NCI-H2029 (cell line): ENCODE data around the gene CLN6.
A peak's percentile ranks its signal among the peaks of the same experiment; 100 is the strongest.
"Not testable (repeated sequence)": the region's sequence is repeated elsewhere in the genome, so short reads cannot be mapped to it uniquely, and the experiment has no call there.

Experiments used
- DNase-seq: peaks from one replicate; lab custom pipeline; 2025; lab: John Stamatoyannopoulos, UW

The CLN6 gene

DNA sequence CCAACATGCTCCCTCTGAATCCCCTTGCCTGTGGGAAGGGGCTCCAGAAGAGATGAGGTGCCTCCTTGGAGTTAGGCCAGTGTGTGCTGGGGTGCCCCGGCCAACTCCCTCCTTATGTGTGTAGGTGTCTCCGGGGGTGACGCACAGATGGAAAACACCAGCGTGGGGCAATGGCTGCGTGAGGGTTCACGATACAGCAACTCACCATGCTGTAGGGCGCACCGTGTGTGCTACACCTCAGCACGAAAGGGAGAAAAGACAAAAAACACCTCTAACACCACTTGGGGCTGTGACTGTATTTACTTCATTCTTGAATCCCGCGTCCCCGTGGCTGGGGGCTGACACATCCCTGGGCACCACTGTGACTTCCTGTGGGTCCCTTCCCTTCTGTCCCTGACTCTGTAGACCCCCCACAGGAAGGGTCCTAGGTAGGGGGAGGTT, 22.8 kb downstream of the CLN6 start:
- no peak for DNase-seq

DNA sequence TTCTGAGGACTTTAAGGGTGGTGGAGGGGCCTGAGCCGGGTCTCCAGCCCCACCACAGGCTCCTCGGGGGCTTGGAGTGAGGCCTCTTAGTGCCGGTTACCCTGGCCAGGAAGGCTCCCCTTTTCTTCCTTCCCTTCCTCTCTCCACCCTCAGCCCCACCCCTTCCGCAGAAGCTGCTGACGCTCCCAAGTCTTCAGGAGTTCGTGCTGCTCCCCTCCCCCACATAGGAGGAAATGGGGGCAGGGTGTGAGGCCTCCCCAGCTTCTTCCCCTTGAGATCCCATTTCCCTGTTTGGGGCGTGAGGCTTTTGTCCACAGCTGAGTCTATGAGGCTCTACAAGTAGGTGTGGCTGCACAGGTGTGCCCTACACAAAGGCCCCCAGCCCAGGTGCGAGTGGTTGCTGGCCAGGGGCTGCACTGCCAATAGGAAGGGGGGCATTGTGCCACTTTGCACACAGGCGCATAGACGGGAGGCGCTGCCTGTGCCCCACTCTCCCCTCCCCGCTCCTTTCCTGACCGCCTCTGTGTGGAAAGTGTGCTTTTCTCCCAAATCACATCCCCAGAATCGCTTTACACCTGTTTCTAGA, 23.5 kb downstream of the CLN6 start:
- no peak for DNase-seq

DNA sequence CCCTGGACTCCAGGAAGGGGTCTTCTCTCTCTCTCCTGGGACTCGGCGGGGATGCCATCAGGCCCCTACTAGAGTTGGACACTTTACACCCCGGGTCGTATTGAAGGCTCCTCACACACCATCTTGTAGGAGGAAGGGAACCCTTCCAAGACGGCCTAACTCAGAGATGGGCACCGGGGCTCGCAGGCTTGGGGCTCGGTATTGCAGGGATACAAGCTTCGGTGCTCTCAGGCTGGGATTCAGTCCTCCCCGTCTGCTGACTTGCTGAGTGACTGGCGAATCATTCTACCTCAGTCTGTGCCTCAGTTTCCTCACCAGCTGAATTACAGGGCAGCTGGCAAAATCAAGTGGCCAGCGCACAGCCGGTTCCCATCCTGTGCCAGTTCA, 24.0 kb downstream of the CLN6 start:
- no peak for DNase-seq

DNA sequence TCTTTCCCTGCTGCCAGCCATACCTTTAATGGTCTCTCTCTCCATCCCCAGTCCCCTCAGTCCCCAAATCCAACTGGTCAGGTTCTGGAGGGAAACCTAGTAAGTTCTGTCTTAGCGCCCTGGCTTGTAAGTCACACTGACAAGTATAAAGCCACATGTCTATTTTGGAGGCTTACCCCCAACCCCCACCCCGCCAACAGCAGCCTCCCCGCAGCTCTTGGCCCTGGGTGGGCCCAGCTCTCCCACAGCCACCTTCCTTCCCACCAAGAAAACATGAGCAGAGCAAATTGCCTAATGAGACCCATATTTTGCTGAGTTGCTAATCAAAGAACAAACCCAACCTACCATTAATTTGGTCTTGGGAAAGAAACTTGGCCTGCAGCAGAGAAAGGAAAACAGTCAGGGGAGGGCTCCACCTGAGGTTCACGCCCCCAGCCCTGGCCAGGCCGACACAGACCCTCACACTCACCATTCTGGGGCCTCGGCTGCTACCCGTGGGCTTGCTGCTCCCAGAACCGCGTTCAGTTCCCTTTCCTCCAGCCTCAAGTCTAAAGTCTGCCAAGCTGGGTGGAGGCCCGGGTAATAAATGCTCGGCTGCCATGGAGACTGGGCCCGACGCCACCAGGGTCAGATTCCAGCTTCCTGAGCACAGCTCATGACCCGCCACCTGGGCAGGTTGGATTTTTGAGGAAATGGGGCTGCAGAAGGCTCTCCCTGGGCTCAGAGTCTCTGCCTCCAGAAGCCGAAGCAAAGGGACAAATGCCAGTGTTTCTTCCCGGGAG, 24.6 kb downstream of the CLN6 start, which contains the start of gene CALML4:
Gene CALML4, minus strand, starts transcription at position 557 of the 782 bp plus-strand sequence. Its CDS starts 85 bp downstream, at position 472.
- DNase-seq: peak; percentile 69

DNA sequence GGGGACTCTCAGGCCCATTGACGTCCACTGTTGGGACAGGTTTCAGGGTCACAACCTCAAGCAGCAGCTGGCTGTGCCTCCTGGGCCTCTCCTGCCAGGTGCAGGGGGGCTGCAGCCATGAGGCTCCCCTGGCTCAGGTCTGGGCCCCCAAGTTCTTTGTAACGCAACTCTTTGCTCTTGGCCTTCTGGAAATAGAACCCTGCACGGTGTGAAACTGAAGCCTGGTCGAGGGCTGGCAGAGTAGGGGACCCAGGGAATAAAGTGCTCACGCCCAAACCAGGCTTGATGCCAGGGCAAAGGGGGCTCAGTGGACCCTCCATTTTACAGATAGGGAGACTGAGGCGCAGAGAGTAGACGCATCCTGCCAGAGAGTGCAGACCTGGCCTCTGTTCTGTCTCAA, 25.2 kb downstream of the CLN6 start:
- DNase-seq: no peak

DNA sequence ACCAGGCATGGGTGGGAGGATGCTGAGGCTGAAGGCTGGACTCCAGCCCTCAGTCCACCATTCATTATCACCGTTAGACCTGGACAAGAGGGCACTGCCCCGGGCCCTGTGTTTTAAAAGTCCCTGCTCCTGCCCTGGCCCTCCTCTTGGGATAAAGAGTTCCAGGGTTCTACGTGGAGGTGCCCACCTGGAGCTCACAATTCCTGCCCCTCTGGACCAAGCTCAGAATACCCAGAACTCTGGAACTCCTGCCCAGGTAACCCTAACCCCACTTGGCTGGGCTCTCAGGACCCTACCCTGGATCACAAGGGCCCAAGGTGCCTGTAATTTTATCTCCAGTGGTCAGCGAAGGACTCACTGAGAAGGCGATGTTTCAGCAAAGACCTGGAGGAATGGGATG, 25.6 kb downstream of the CLN6 start:
- no peak for DNase-seq

DNA sequence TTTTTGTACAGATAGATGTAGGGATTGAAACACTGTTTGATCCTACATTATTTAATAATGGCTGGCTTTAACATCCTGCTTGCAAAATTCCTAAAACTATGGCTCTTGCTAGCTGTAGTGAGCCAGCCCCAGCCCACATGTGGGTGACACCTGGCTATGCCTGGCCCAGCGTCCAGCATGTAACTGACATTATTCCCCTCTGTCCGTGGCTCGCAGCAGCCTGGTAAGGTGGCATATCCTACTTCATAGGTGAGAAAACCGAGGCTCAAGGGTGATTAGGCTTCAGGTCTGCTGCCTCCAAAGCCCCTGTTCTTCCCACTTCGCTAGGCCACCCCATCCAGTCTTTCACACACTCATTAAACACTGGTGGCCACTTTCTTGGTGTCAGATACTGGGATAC, 26.0 kb downstream of the CLN6 start:
- DNase-seq: no peak

DNA sequence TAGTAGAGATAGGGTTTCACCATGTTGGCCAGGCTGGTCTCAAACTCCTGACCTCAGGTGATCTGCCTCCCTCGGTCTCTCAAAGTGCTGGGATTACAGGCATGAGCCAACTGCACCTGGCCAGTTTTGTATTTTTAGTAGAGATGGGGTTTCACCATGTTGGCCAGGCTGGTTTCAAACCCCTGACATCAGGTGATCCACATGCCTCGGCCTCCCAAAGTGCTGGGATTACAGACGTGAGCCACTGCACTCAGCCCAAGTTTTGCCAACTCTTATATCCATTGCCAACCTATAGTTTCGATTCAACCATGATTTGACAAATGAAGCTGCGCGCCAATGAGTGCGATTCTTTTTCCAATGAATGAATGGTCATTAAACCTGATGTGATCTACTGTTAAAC, 26.5 kb downstream of the CLN6 start:
- not testable (repeated sequence) for DNase-seq

DNA sequence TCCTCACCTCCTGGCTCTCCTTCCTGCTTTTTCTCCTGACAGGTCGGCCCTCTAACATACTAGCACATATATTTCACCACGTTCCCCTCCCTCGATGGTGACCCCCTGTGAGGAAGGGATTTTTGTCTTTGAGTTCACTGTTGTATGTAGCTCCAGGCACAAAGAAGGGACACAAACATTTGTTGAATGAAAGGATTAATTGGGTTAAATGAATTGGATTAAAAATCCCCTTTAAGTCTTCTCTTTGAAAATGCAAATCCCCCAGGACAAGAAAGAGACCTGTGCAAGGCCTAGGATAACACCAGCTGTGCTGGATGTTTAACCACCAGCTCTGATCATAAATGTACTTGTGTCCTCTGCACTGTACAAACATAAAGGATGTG, 27.7 kb downstream of the CLN6 start:
- DNase-seq: no peak

DNA sequence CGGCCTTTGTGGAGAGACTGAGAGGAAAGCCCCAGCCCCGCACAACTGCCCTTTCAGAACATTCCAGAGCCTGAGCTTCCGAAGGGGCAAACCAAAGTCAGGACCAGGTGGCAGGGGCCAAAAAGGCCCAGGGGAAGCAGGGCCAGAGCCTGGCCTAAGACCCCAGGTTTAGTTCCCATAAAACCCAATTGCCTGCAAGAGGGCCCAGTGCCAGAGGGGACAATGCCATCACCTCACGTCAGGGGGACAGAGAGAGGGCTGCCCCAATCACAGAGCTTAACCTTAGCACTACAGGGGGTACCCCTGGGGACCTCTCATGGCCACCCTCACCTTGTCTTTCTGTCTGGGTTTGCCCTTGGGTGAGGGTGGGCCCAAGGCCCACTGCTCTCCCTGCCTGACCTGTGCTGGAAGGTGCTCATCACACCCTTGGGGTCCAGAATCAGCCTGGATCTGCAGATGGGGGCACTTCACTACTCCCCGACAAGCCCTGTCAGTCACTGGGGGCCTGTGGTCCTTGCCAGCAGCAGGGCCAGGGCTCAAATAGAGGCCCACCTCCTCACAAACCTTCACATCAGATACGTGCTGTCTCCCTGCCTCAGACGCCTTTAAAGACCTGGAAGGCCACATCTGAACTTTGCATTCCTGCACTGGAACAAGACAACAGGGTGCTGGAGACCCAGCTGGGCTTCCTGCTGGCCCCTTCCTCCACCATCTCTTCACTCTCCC, 28.2 kb downstream of the CLN6 start:
- no peak for DNase-seq

DNA sequence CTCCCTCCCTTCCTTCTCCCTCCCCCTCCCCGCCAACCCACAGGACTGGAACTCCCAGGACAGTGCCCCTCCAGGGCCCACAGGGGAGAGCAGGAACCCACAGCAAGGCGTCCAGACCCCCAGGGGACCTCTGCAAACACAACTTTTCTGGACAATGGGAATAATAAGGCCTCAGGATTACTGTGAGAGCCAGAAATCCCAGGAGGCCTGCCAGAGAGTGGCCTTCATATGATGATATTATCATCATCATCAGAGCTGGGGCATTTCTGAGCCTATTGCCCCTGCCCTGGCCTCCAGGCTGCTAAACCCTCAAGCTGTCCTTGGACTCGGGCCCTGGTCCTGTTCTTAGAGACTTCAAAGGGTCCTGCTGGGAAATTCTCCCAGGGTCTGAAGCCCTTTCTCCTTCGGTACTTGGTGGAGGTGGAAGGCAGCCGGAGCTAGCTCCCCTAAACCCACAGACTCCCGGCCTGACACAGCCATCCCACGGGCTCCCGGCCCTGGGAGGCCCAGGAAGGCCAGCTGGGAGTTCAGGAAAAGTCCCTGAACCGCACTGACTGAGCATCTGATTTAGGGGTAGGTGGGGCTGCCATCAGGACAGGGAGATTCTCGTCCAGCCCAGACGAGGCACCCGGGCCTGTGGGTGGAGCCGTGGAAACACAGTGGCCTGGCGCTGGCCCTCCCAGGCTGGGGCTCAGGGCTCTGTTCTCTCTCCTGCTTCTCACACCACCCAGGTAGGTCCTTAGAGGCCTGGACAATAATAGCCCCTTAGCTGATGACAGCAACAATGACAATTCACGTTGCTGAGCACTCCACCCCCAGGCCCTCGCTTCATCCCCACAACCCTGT, 29.3 kb downstream of the CLN6 start:
- DNase-seq: no peak

DNA sequence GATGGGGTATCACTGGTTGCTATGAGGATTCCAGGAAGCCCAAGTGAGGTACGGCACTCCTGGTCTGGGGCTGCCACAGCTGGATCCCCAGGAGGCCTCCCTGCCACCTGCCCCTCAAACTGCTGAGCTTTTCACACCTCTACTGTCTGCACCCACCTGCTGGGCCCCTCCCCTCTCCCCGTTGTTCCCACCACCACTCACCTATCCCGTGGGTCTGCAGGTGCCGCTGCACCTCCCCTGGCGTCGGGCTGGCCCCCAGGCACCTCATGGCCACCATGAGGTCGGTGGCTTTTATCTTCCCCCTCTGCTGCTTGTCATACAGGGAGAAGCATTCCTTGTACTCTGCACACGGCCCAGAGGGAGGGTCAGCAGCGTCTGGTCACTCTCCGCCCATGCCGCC, 30.2 kb downstream of the CLN6 start:
- DNase-seq: no peak

DNA sequence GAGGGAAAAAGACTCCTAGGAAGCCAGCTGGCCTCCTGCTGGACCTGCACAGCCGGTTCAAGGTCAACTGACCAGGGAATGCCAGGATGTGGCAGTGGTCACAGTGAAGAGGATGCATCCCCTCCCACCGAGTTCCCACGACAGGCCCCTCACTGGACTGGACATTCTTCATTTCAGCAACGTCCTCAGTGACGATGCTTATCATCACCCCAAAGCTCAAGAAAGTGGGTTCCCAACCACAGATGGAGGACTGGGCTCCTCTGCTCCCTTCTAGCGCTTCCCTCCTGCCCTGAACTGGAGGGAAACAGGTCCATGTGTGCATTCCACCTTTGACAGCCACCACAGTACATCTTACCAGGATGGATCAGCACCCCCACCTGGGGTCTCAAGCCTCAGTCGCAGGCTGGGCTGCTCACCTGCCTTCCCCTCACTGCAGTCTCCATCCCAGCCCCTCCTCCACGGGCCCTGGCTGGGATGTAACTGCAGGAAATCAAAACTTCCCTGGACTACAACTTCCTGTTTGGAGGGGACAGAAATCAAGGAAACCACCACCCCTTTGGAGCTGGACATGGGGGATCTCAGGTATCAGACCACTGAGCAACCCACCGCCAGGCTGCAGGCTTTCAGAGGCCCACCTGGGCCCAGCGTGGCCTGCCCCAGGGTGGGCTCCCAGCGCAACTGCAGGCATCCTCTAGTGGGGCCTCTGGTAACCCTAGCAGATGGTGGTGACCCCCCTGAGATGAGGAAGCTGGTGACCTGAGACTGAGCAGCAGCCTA, 31.7 kb downstream of the CLN6 start:
- DNase-seq: no peak

DNA sequence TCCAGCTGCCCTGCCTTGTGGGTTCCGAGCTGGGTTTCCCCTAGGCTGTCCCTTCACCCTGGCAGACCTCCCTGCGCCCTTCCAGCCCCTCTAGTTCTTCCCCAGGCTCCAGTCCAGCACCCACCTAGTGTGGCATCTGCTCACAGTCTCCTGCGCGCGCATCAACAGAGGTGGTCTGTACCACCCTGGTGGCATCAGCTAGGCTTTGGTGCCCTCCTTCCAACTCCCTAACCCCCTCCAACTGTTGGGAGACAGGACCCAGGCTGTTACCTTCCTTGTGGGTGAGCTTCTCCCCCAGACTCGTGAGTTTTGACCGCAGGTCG, 32.4 kb downstream of the CLN6 start:
- DNase-seq: no peak

DNA sequence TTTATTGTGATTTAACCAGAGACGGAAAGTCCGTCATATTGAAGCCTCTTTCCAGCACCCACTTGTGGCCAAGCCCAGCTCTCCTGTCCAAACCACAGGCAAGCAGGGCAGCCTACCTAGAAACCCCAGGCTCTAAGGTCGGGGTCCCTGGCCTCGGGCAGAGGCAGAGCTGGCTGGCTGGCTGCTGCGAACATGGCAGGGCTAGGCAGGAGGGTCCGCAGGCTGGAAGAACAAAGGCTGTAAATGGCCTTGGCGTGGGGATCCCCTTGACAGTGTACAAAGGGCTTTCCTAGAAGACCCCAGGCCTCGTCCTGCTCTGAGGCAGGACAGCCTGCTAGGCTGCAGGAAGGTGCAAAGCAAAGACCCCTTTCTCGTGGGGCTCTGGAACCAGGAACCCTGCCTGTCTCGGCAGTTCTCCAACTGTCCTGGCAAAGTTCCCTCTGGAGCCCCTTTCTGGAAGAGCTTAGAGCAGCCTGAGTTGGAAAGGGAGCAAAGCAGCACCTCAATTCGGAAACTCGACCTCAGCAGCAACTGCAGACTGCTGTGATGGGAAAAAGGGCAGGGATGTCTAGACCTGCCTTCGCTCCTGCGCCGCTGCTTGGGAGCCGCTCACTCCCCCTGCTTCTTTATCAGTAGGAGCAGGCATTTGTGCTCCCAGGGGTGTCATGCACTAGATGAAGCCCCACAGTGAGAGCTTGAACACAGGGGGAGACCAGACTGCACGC, 32.9 kb downstream of the CLN6 start:
- DNase-seq: no peak

DNA sequence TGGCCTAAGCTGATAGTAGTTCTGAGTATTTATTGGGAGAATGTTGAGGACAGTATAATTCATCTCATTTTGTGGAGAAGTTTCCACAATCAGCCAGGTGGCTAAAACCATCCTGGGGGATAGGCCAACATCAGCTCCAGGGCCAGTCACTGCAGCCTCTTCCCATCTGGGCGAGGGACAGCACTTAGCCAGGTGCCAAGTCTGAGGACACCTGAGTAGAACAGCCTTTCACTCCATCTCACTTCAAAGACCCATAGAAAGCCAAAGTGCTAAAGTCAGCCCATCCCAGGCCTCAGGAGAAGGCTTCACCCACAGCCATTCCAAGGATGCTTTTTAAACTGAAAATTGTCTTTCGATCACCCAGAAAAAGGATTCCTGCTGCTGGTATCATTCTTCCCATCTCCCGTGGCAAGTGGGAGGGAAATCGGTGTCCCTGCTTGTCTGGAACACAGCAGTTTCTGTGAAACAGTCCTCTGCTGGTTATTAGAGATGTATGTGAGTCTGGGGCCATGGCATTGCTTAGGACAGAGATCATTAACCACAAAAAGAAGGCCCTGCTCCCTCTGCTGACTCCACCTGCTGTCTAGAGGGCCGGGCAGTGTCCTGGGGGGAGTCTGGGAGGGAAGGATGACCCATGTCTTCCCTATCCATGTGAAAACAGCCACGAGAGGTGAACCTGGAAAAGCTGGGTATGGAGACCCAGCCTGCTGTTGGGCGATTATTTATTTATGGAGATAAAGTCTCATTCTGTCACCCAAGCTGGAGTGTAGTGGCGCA, 34.0 kb downstream of the CLN6 start:
- DNase-seq: no peak

DNA sequence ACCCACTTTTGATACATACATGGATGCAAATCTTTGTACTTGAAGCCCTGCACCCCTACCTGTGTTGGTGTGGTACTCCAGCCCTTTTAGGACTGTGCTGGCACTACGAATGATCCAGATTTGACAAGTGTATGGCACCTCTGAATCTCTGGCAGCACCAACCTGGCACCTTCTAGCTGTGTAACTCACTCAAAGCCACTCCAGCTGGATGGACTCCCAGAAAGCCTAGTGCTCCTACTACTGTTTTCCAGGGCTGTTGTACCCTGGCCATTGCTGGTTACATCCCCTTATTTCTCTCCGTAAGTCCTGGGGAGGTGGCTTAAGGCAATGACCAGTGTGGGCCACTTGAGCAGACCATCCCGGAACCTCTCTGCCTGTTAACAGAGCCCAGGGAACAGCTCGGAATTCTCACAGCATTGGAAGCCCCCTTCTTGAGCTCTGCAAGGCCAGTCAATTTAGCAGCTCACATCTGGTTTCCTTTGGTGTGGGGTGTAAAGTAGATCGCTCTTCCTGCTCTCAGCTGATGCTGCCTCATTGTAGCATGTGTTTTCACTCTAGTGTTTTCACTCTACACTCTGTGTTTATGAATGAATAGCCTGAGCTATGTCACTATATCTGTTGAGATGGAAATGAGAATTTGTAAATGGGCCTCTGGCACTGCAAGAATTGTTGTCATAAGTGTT, 36.6 kb downstream of the CLN6 start:
- DNase-seq: no peak

DNA sequence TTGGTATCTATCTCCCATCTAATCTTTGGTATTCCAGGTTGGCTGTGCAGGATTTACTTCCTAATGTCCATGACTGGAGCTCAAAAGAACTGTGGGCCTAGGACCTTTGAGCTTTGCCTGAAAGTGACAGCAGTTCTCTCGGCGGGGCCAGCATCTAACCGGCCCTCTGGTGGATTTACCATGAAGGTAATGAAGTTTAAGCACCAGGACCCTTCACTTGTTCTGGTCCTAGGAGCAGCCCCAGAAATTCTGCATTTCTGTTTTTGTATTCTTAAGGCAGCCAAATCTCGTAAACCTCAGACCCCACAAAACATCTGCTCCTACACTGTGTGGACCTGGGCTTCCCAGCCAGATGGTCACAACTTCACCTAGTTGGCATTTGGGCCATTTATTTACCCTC, 37.4 kb downstream of the CLN6 start:
- DNase-seq: no peak

DNA sequence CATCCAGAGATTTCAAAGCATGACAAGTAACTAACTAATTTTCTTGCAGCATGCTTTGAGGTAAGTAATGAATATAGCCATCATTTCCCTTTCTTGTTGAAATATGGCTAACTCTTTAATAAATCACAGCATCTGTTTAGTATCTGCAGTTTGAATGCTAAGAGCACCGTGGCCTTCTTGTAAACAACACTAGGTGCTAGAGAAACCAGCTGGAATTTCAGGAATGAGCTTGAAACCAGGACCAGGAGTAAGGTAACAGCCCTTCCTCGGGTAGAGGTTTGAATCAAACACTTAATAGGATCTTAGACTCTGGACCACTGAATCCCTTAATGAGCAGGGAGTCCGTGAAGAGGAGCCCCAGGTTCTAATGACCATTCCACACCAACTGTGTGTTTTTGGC, 38.0 kb downstream of the CLN6 start:
- no peak for DNase-seq

DNA sequence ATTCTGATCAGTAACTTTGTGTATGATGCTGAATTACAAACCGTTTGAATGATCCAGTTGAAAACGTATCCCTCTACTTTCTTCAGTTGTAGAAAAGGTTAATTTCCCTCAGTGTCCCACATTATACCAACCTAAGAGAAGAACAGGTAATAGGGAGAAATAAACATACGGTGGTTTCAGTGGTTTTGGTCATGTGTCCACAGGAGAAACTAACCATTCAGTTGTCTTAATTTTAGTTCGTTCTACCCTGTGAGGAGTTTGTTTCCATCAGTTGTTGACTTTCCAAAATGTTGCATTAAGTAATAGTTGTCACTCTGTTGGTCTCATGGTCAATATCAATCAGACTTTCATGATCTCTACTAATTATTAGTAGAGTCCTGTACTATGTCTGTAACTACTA, 39.5 kb downstream of the CLN6 start:
- DNase-seq: no peak
